Heart left ventricle (tissue), 13 donors: ENCODE measurements around the gene LYPD1.

ENCODE experiments used
- POLR2A ChIP-seq, 2 donors: fragments of 450-650 bp; IDR thresholded peaks; one replicate each; pipeline ENCODE4 v1.6.1; 2017; ENCODE audit warnings: antibody characterized with exemption in 2 of 2, mild to moderate bottlenecking in 2 of 2, moderate library complexity in 2 of 2
- TF ChIP-seq, protein P1 (sequence below), 12 donors: fragments of 200-600 bp; sonication (generic) in 4 of 12; IDR thresholded peaks; one replicate each; pipeline versions ENCODE4 v1.5.0 to v1.8.0; 2018 to 2022; ENCODE audit warnings: antibody characterized with exemption in 12 of 12, mild to moderate bottlenecking in 5 of 12
- donor health status: ischemic (EF 13 %, LVEDD 7.1; RV severe dilation, severe dysfunction).
- donor health status: DM: no; HTN: yes; CAD: no.
- donor health status: DM: no; HTN: no; CAD: no.
- donor health status: ischemic (EF 25% LVEDD 6.9; RV normal size, moderate dysfunction).
- donor health status: ischemic (EF 25% LVEDD 5.7; RV mildly dilated, moderate dysfunction).
- donor health status: ischemic (EF 35%, LVEDD 5.7; RV mildly dilated, moderate dysfunction).
- donor health status: nonischemic (EF 11% LVEDD 7.7; RV severe dilation, severe dysfunction).
- donor health status: DM: yes; HTN: yes; CAD: no.
- donor health status: PGD.
- donor health status: ischemic (EF 29% LVEDD 5.4; RV normal size, mild dysfunction).
- donor health status: nonischemic (EF 23%, LVEDD 6.1; RV moderate dilation, normal function).

DNA sequence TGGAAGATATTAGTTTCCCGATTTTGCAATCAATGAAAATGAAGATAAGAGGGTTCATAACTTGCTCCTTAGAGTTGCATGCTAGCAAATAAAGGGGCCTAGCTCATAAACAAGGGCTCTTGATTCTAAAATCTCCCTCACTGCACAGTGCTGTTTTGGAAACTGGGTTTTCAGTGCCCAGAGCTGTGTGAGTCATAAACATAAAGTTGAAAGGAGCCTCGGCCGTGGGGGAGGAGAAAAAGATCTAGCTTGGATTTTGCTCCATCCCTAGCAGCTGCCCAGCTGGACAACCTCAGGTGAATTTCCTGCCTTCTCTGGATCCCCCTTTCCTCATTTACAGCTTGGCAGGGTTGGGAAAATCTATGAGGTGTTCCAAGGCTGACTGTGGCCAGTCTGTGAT, 42.5 kb downstream of the LYPD1 start:
- TF ChIP-seq, protein P1, sequence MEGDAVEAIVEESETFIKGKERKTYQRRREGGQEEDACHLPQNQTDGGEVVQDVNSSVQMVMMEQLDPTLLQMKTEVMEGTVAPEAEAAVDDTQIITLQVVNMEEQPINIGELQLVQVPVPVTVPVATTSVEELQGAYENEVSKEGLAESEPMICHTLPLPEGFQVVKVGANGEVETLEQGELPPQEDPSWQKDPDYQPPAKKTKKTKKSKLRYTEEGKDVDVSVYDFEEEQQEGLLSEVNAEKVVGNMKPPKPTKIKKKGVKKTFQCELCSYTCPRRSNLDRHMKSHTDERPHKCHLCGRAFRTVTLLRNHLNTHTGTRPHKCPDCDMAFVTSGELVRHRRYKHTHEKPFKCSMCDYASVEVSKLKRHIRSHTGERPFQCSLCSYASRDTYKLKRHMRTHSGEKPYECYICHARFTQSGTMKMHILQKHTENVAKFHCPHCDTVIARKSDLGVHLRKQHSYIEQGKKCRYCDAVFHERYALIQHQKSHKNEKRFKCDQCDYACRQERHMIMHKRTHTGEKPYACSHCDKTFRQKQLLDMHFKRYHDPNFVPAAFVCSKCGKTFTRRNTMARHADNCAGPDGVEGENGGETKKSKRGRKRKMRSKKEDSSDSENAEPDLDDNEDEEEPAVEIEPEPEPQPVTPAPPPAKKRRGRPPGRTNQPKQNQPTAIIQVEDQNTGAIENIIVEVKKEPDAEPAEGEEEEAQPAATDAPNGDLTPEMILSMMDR (IDR thresholded peaks at IDR 0.05) = no peak
- TF ChIP-seq POLR2A (IDR thresholded peaks at IDR 0.05) = no peak
